GM23338 (cell line): ENCODE measurements around the gene HRH2.

ENCODE experiments used
- POLR2AphosphoS5 ChIP-seq: IDR thresholded peaks from 2 replicates; pipeline ENCODE4 v1.6.1; 2016; ENCODE audit warnings: antibody characterized with exemption, low read depth
- STAT1 ChIP-seq: IDR thresholded peaks from one replicate; pipeline ENCODE4 v1.6.1; 2016; ENCODE audit warnings: antibody characterized with exemption; ENCODE audit not compliant: unreplicated experiment
- TF ChIP-seq, protein P1 (sequence below), 2 experiments: fragments of 200-600 bp in 1 of 2; sonication (generic) in 1 of 2; conservative IDR thresholded peaks; 2 replicates each; pipeline versions ENCODE4 v1.5.1 to v1.6.1; 2016 to 2017; ENCODE audit warnings: antibody characterized with exemption in 2 of 2, low read depth in 2 of 2, mild to moderate bottlenecking in 2 of 2, moderate library complexity in 1 of 2
- TF ChIP-seq, protein P2 (sequence below): IDR thresholded peaks from one replicate; pipeline ENCODE4 v1.6.1; 2018; ENCODE audit warnings: antibody characterized with exemption; ENCODE audit not compliant: unreplicated experiment

GRCh38 chr5:175713930-175714329 is 56.1 kb downstream of the HRH2 start:
- TF ChIP-seq, protein P1, sequence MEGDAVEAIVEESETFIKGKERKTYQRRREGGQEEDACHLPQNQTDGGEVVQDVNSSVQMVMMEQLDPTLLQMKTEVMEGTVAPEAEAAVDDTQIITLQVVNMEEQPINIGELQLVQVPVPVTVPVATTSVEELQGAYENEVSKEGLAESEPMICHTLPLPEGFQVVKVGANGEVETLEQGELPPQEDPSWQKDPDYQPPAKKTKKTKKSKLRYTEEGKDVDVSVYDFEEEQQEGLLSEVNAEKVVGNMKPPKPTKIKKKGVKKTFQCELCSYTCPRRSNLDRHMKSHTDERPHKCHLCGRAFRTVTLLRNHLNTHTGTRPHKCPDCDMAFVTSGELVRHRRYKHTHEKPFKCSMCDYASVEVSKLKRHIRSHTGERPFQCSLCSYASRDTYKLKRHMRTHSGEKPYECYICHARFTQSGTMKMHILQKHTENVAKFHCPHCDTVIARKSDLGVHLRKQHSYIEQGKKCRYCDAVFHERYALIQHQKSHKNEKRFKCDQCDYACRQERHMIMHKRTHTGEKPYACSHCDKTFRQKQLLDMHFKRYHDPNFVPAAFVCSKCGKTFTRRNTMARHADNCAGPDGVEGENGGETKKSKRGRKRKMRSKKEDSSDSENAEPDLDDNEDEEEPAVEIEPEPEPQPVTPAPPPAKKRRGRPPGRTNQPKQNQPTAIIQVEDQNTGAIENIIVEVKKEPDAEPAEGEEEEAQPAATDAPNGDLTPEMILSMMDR (conservative IDR thresholded peaks at IDR 0.05; ENCODE audit: low read depth in 2 of 2): no peak
- no peak for TF ChIP-seq POLR2AphosphoS5
- TF ChIP-seq, protein P2, sequence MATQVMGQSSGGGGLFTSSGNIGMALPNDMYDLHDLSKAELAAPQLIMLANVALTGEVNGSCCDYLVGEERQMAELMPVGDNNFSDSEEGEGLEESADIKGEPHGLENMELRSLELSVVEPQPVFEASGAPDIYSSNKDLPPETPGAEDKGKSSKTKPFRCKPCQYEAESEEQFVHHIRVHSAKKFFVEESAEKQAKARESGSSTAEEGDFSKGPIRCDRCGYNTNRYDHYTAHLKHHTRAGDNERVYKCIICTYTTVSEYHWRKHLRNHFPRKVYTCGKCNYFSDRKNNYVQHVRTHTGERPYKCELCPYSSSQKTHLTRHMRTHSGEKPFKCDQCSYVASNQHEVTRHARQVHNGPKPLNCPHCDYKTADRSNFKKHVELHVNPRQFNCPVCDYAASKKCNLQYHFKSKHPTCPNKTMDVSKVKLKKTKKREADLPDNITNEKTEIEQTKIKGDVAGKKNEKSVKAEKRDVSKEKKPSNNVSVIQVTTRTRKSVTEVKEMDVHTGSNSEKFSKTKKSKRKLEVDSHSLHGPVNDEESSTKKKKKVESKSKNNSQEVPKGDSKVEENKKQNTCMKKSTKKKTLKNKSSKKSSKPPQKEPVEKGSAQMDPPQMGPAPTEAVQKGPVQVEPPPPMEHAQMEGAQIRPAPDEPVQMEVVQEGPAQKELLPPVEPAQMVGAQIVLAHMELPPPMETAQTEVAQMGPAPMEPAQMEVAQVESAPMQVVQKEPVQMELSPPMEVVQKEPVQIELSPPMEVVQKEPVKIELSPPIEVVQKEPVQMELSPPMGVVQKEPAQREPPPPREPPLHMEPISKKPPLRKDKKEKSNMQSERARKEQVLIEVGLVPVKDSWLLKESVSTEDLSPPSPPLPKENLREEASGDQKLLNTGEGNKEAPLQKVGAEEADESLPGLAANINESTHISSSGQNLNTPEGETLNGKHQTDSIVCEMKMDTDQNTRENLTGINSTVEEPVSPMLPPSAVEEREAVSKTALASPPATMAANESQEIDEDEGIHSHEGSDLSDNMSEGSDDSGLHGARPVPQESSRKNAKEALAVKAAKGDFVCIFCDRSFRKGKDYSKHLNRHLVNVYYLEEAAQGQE: no peak
- TF ChIP-seq STAT1: no peak
